ENCODE results near the gene MSI2.
"Not testable (repeated sequence)": the region's sequence is repeated elsewhere in the genome, so short reads cannot be mapped to it uniquely, and the experiment has no call there.

MSI2 gene

DNA sequence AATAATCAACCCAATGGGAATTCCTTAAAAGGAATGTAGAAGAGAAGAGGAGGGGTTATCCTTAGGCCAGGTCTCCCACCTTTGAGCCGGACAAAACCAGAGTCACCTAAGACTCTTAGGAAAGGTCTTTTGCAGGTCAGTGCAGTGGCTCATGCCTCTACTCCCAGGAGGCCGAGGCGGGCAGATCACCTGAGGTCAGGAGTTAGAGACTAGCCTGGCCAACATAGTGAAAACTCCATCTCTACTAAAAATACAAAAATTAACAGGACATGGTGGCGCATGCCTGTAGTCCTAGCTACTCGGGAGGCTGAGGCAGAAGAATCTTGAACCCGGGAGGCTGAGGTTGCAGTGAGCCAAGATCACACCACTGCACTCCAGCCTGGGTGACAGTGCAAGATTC, 365.5 kb downstream of the MSI2 start:
- not testable (repeated sequence) for H3K27me3 ChIP-seq (ENCODE audit: control insufficient read depth, insufficient read depth, low read length); H3K9me3 ChIP-seq (ENCODE audit: control insufficient read depth, low read depth, low read length); H3K4me1 ChIP-seq (ENCODE audit: control insufficient read depth, low read depth, low read length); H3K27ac ChIP-seq (ENCODE audit: low read length); H3K4me3 ChIP-seq (ENCODE audit: low read length); H3K36me3 ChIP-seq (ENCODE audit: control insufficient read depth, low read depth, low read length); H3K9ac ChIP-seq (ENCODE audit: low read length)

DNA sequence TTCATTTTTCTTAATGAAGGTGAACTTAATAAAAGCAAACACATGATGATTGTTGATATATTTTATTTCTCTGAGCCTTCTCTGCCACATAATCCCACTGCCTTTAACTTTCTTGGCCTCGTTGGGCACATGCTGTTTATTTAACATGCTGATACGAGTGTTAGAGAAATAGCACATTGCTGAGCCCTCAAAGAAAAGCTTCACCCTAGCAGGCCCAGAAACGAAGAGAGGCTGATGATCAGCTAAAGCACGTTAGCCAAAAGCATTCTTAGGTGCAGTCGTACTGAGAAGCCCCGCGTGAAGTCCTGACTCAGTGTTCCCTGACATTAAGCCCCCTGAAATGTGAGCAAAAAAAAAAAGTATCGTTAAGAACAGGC, 366.0 kb downstream of the MSI2 start:
- no peaks in the 10 kb centered on the region for H3K4me1 ChIP-seq (ENCODE audit: control insufficient read depth, low read depth, low read length)
- no peaks in the 10 kb centered on the region for H3K36me3 ChIP-seq (ENCODE audit: control insufficient read depth, low read depth, low read length)
- no peak overlapping the region for H3K9ac ChIP-seq (ENCODE audit: low read length)
- no peaks in the 10 kb centered on the region for H3K9me3 ChIP-seq (ENCODE audit: control insufficient read depth, low read depth, low read length)
- no peak overlapping the region for H3K4me3 ChIP-seq (ENCODE audit: low read length)
- no peaks in the 10 kb centered on the region for H3K27me3 ChIP-seq (ENCODE audit: control insufficient read depth, insufficient read depth, low read length)
- no peak overlapping the region for H3K27ac ChIP-seq (ENCODE audit: low read length)

DNA sequence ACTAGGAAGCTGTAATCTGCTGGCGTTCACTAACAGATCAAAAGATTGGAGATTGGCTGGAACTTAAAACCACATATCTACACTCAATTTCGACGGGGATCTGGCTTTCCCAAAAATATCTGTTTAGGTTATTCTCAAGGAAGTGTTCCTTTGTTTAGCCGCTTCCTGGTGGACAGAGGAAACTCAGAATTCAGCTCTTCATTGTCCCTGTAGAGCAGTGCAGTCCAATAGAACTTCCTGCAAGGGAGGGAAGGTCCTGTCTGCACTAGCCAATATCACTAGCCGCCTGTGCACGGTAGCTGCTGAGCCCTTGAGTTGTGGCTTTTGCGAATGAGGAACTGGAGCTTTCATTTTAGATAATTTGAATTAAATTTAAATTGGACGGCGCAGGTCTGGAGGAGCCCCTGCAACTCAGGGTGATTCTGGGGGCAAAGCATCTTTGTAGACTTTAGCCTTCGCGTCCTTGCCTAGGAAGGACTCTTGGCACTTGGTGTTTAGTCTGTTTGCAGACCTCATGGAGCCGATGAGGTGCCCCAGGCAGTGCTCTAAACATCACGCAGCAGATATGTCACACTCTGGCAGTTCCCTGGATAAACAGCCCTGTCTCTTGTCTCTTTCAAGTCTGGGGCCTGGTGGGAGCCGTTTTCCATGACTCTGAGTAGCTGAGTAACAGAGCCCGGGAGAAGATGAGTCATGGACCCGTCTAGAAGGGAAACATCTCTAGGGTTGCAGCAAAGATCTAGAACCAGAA, 366.5 kb downstream of the MSI2 start:
- Histone ChIP-seq H3K36me3 (ENCODE audit: control insufficient read depth, low read depth, low read length) (no peaks in the 10 kb centered on the region), H3K27me3 (ENCODE audit: control insufficient read depth, insufficient read depth, low read length) (no peaks in the 10 kb centered on the region), H3K27ac (ENCODE audit: low read length) (no peak overlapping the region), H3K9me3 (ENCODE audit: control insufficient read depth, low read depth, low read length) (no peaks in the 10 kb centered on the region), H3K4me3 (ENCODE audit: low read length) (no peak overlapping the region), H3K4me1 (ENCODE audit: control insufficient read depth, low read depth, low read length) (no peaks in the 10 kb centered on the region), H3K9ac (ENCODE audit: low read length) (no peak overlapping the region)

DNA sequence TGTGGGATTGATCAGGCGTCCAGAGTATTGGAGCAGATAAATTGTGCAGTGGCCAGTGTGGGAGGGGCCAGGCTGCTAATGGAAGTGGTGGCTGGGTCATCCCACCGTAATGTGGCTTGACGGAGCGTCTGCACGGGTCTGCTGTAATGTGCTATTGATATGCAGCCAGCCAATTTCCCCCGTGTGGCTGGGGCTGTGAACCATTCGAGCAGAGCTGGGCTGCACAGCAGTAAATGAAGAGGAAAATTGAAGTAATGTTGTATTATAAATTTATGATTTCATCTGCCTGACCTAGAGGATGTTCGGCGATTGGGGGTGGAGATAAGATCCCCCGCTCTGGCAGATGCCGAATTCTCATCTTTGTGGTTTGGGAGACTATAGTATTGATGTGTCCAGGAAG, 367.3 kb downstream of the MSI2 start:
- no peak overlapping the region for H3K9ac ChIP-seq (ENCODE audit: low read length)
- H3K4me1 ChIP-seq (ENCODE audit: control insufficient read depth, low read depth, low read length), result no peaks in the 10 kb centered on the region
- no peak overlapping the region for H3K4me3 ChIP-seq (ENCODE audit: low read length)
- H3K27ac ChIP-seq (ENCODE audit: low read length), result no peak overlapping the region
- H3K27me3 ChIP-seq (ENCODE audit: control insufficient read depth, insufficient read depth, low read length), result no peaks in the 10 kb centered on the region
- no peaks in the 10 kb centered on the region for H3K9me3 ChIP-seq (ENCODE audit: control insufficient read depth, low read depth, low read length)
- no peaks in the 10 kb centered on the region for H3K36me3 ChIP-seq (ENCODE audit: control insufficient read depth, low read depth, low read length)

DNA sequence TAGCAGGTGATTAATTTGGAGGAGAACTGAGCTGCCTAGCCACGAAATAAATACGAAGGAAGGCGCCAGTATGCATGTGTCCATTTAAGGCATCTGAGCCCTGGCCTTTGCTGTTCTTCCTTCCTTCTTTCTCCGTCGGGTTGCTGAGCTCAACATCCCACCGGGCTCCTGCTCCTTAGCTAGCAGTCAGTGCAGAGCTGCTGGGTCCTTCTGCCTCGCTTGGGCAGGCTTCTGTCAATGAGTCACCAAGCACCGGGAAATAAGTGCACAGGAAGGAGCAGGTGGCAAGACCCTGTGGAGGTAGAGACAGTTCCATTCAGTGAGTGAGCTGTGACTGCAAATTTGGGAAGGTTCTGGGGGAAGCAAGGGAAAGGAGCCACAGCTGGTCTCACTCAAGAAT, 368.1 kb downstream of the MSI2 start:
- Histone ChIP-seq H3K9me3 (ENCODE audit: control insufficient read depth, low read depth, low read length) (no peaks in the 10 kb centered on the region), H3K27ac (ENCODE audit: low read length) (no peak overlapping the region), H3K4me3 (ENCODE audit: low read length) (no peak overlapping the region), H3K4me1 (ENCODE audit: control insufficient read depth, low read depth, low read length) (no peaks in the 10 kb centered on the region), H3K36me3 (ENCODE audit: control insufficient read depth, low read depth, low read length) (no peaks in the 10 kb centered on the region), H3K9ac (ENCODE audit: low read length) (no peak overlapping the region), H3K27me3 (ENCODE audit: control insufficient read depth, insufficient read depth, low read length) (no peaks in the 10 kb centered on the region)

DNA sequence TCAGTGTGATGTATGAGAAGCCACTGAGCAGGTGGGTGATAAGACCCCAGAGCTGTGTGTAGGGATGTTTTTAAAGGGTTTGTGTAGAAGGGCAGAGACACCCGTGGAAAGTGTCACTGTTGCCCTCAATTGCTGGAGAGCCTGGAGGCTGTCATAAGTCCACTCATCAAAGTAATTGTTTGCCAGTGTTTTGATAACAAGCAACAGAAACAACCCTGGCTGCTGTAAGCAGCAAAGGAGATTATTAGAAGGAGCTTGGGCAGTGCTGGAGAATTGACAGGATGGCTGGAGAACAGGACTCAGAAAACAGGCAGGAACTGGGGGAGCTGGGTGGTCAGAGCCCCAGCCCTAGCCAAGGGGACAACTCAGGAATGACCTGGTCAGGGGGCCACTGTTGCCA, 369.2 kb downstream of the MSI2 start:
- H3K9me3 ChIP-seq (ENCODE audit: control insufficient read depth, low read depth, low read length), result no peaks in the 10 kb centered on the region
- H3K36me3 ChIP-seq (ENCODE audit: control insufficient read depth, low read depth, low read length), result no peaks in the 10 kb centered on the region
- no peaks in the 10 kb centered on the region for H3K4me1 ChIP-seq (ENCODE audit: control insufficient read depth, low read depth, low read length)
- H3K4me3 ChIP-seq (ENCODE audit: low read length), result no peak overlapping the region
- H3K27me3 ChIP-seq (ENCODE audit: control insufficient read depth, insufficient read depth, low read length), result no peaks in the 10 kb centered on the region
- H3K9ac ChIP-seq (ENCODE audit: low read length), result no peak overlapping the region
- H3K27ac ChIP-seq (ENCODE audit: low read length), result no peak overlapping the region

DNA sequence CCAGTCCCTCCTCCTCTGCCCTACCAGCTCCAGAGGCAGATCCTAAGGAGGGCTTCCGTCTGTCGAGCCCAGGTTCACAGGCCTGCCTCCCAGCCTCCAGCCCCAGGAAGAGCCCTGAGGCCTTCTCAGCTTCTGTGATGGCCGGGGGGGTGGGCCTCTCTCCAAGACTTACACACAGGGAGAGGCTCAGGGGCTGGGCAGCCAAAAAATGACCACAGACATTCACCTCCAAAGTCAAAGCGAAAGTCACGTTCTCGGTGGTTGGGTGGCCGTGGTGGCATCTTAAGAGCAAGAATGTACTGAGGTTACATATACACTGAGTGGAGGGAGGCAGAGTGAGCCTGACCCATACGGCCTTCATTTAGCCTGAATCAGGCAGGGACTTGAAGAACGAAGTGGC, 369.6 kb downstream of the MSI2 start:
- Histone ChIP-seq H3K27me3 (ENCODE audit: control insufficient read depth, insufficient read depth, low read length) (no peaks in the 10 kb centered on the region), H3K36me3 (ENCODE audit: control insufficient read depth, low read depth, low read length) (no peaks in the 10 kb centered on the region), H3K27ac (ENCODE audit: low read length) (no peak overlapping the region), H3K4me1 (ENCODE audit: control insufficient read depth, low read depth, low read length) (no peaks in the 10 kb centered on the region), H3K9me3 (ENCODE audit: control insufficient read depth, low read depth, low read length) (no peaks in the 10 kb centered on the region), H3K9ac (ENCODE audit: low read length) (no peak overlapping the region), H3K4me3 (ENCODE audit: low read length) (no peak overlapping the region)

DNA sequence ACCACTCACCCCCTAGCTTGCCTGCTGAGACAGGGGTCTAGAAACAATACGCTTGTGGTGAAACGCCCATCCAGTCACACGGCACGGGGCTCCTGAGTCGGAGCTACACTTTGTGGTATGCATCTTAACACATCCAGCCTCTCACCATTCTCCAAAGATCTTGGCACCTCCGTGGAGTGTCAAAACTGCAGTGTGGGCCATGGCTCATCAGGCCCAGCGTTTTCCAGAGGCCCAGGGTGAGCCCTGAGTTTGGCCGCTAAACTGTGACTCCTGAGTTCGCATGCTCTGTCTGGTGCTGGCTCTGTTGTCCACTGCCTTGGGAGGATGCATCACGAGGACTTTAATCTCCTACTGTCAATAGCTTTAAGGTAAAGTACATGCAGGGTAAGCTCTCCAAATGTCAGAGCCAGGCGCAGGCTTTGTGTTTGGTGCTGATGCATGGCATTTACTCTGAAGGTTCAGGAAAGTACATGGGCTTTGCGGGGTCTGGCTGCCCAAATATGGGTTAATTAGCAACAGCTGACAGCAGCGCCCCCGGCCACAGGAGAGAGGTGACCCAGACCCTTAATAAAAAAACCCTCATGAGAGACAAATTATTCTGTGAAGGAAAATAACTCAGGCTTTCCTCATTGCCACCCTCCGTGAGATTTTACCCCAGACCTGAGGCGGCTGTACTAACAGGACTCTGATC, 370.3 kb downstream of the MSI2 start:
- Histone ChIP-seq H3K4me3 (ENCODE audit: low read length) (no peak overlapping the region), H3K27ac (ENCODE audit: low read length) (no peak overlapping the region), H3K9me3 (ENCODE audit: control insufficient read depth, low read depth, low read length) (no peaks in the 10 kb centered on the region), H3K27me3 (ENCODE audit: control insufficient read depth, insufficient read depth, low read length) (no peaks in the 10 kb centered on the region), H3K9ac (ENCODE audit: low read length) (no peak overlapping the region), H3K36me3 (ENCODE audit: control insufficient read depth, low read depth, low read length) (no peaks in the 10 kb centered on the region), H3K4me1 (ENCODE audit: control insufficient read depth, low read depth, low read length) (no peaks in the 10 kb centered on the region)

DNA sequence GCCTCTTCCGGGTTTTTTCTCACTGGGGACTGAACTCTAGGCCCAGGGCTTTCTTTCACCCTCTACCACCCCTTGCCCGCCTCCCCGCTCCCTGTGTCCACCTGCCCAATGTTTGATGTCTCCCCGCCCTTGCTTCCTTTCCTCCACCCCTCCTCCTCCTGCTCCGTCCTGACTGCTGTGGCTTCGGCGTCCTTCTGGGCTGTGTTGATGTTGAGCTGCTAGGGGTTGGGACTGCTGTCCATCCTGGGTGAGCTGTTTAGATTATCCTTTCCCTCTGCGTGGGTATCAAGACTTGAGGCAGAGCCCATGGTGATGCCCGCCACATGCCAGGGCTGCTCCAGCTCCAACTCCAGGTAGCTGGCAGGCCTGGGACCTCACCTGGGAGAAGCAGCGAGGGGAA, 371.3 kb downstream of the MSI2 start:
- Histone ChIP-seq H3K27ac (ENCODE audit: low read length) (no peak overlapping the region), H3K36me3 (ENCODE audit: control insufficient read depth, low read depth, low read length) (no peaks in the 10 kb centered on the region), H3K9ac (ENCODE audit: low read length) (no peak overlapping the region), H3K4me1 (ENCODE audit: control insufficient read depth, low read depth, low read length) (no peaks in the 10 kb centered on the region), H3K27me3 (ENCODE audit: control insufficient read depth, insufficient read depth, low read length) (no peaks in the 10 kb centered on the region), H3K4me3 (ENCODE audit: low read length) (no peak overlapping the region), H3K9me3 (ENCODE audit: control insufficient read depth, low read depth, low read length) (no peaks in the 10 kb centered on the region)

DNA sequence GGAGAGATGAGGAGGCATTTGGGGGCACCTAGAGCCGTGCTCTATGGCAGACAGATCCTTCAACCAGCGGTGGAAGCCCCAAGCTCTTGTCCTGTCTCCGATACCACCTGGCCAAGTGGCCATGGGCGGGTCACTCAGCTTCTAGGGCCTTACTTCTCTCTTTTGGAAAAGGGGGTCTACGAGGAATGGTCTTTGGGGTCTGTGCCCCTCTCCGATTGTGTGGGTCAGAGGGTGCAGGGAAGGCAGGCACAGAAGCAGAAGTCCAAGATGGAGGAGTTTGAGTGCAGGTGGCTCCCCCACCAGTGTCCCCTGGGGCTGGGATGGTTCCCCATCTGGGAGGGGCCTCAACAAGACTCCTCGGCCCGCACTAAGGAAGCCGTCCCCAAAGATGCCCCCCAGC, 372.1 kb downstream of the MSI2 start:
- no peaks in the 10 kb centered on the region for H3K36me3 ChIP-seq (ENCODE audit: control insufficient read depth, low read depth, low read length)

DNA sequence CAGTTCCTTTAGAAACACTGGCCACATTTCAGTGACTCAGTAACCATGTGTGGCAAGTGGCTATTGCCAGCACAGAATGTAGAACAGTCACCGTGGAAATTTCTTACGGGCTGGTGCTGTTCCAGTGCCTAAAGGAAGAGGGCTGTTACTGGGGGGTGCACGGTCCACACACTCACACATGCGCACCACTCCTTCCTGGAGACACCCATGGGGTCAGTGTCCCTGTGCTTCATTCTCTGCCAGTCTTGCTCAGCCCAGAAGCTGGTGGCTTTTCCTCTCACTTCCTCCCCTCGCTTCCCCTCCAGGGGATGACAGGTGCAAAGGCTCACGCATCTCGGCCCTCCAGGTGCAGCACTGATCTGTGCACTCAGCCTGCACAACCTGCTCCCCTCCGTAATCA, 373.1 kb downstream of the MSI2 start:
- no peaks in the 10 kb centered on the region for H3K36me3 ChIP-seq (ENCODE audit: control insufficient read depth, low read depth, low read length)
- no peak overlapping the region for H3K9ac ChIP-seq (ENCODE audit: low read length)
- H3K9me3 ChIP-seq (ENCODE audit: control insufficient read depth, low read depth, low read length), result no peaks in the 10 kb centered on the region
- no peak overlapping the region for H3K4me3 ChIP-seq (ENCODE audit: low read length)
- no peaks in the 10 kb centered on the region for H3K27me3 ChIP-seq (ENCODE audit: control insufficient read depth, insufficient read depth, low read length)
- H3K27ac ChIP-seq (ENCODE audit: low read length), result no peak overlapping the region
- no peaks in the 10 kb centered on the region for H3K4me1 ChIP-seq (ENCODE audit: control insufficient read depth, low read depth, low read length)

More for the DNA sequence above, 372.1 kb downstream of the MSI2 start:
- no peak overlapping the region for H3K9ac ChIP-seq (ENCODE audit: low read length)
- no peak overlapping the region for H3K4me3 ChIP-seq (ENCODE audit: low read length)
- H3K27ac ChIP-seq (ENCODE audit: low read length), result no peak overlapping the region
- no peaks in the 10 kb centered on the region for H3K27me3 ChIP-seq (ENCODE audit: control insufficient read depth, insufficient read depth, low read length)
- H3K4me1 ChIP-seq (ENCODE audit: control insufficient read depth, low read depth, low read length), result no peaks in the 10 kb centered on the region
- H3K9me3 ChIP-seq (ENCODE audit: control insufficient read depth, low read depth, low read length), result no peaks in the 10 kb centered on the region

DNA sequence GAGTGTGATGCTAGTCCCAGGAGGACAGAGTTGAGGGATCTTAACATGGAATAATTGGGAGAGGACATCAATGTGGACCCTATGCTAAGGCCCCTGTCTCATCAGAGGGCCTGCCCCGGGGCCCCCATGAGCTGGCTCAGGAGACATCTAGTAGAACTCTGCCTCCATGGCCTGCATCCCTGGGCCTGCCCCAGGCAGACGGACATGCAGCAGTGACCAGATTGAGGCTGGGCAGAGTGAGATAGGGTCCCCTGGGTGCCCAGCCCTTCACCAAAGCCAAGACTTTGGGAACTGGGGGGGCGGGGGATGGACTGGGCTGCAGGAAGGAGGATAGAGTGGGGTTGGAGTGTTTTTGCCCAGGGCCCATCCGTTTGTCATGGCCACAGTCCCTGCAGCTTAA, 373.6 kb downstream of the MSI2 start:
- Histone ChIP-seq H3K9me3 (ENCODE audit: control insufficient read depth, low read depth, low read length) (no peaks in the 10 kb centered on the region), H3K4me1 (ENCODE audit: control insufficient read depth, low read depth, low read length) (no peaks in the 10 kb centered on the region), H3K4me3 (ENCODE audit: low read length) (no peak overlapping the region), H3K27me3 (ENCODE audit: control insufficient read depth, insufficient read depth, low read length) (no peaks in the 10 kb centered on the region), H3K27ac (ENCODE audit: low read length) (no peak overlapping the region), H3K9ac (ENCODE audit: low read length) (no peak overlapping the region), H3K36me3 (ENCODE audit: control insufficient read depth, low read depth, low read length) (no peaks in the 10 kb centered on the region)

Data from iPS-18a (cell line).